A673 (cell line): Measurements from ENCODE around the gene SYT7.

Experiments used
- EZH2 ChIP-seq: fragments of 200-600 bp; sonication (generic); IDR thresholded peaks from 2 replicates; pipeline ENCODE4 v1.6.1; 2017; ENCODE audit warnings: borderline replicate concordance, low read depth, mild to moderate bottlenecking, mixed read lengths, antibody characterized with exemption, low read length; ENCODE audit not compliant: poor library complexity, severe bottlenecking
- TF ChIP-seq, protein P1 (sequence below): fragments of 300-800, 200-600 bp; sonication (generic); conservative IDR thresholded peaks from 2 replicates; pipeline ENCODE4 v1.5.1; 2017; ENCODE audit warnings: low read depth, mild to moderate bottlenecking, antibody characterized with exemption, low read length, moderate library complexity, mixed read lengths

DNA sequence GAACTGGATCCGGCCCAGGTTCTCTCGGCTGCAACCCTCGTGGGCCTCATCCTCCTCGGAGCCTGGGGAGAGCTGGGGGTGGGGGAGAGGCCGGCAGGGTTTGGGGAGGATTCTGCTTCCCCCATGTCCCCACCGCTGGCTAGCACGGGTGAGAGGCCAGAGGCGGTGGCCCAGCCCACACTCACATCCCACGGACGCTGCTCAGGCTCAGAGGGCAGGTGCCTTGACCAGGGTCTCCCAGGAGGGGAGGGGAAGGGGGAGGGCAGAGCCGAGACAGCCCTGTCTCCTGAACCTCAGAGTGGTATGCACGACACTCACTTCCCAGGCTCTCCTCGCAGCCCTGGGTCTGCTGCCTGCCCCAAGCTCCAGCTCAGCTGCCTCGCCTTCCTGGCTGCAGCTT is 52.8 kb downstream of the SYT7 start:
- TF ChIP-seq, protein P1, sequence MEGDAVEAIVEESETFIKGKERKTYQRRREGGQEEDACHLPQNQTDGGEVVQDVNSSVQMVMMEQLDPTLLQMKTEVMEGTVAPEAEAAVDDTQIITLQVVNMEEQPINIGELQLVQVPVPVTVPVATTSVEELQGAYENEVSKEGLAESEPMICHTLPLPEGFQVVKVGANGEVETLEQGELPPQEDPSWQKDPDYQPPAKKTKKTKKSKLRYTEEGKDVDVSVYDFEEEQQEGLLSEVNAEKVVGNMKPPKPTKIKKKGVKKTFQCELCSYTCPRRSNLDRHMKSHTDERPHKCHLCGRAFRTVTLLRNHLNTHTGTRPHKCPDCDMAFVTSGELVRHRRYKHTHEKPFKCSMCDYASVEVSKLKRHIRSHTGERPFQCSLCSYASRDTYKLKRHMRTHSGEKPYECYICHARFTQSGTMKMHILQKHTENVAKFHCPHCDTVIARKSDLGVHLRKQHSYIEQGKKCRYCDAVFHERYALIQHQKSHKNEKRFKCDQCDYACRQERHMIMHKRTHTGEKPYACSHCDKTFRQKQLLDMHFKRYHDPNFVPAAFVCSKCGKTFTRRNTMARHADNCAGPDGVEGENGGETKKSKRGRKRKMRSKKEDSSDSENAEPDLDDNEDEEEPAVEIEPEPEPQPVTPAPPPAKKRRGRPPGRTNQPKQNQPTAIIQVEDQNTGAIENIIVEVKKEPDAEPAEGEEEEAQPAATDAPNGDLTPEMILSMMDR = no peak
- no peak for TF ChIP-seq EZH2
